Skeletal muscle satellite cell (primary cell): ENCODE results near the gene TIMM50.

Source experiments
- H3K27me3 ChIP-seq: 2 replicates; pipeline ENCODE4 v1.7.0; 2013; ENCODE audit warnings: low read length; ENCODE audit not compliant: control insufficient read depth, insufficient read depth
- H3K36me3 ChIP-seq: 2 replicates; pipeline ENCODE4 v1.7.0; 2013; ENCODE audit warnings: mild to moderate bottlenecking, control low read depth, low read length; ENCODE audit not compliant: insufficient read depth
- H3K4me1 ChIP-seq: 2 replicates; pipeline ENCODE4 v1.7.0; 2013; ENCODE audit warnings: low read length; ENCODE audit not compliant: control insufficient read depth, insufficient read depth
- H3K4me2 ChIP-seq: 2 replicates; pipeline ENCODE4 v1.7.0; 2013; ENCODE audit warnings: mild to moderate bottlenecking, low read length
- H3K4me3 ChIP-seq: 2 replicates; pipeline ENCODE4 v1.7.0; 2013; ENCODE audit warnings: low read length
- H3K9ac ChIP-seq: 2 replicates; pipeline ENCODE4 v1.7.0; 2013; ENCODE audit warnings: mild to moderate bottlenecking, low read depth, low read length, moderate library complexity
- H3K9me3 ChIP-seq: replicated peaks from 2 replicates; pipeline ENCODE4 v1.7.0; 2013; ENCODE audit warnings: mild to moderate bottlenecking, control low read depth, low read length

The TIMM50 gene

GRCh38 chr19:39524495-39524894 lies 43.9 kb downstream of the TIMM50 start:
- Histone ChIP-seq H3K9me3 (no peaks in the 10 kb centered on the region), H3K27me3 (no peaks in the 10 kb centered on the region), H3K4me1 (no peaks in the 10 kb centered on the region)

GRCh38 chr19:39525205-39525604 lies 44.6 kb downstream of the TIMM50 start:
- H3K27me3 ChIP-seq, result no peaks in the 10 kb centered on the region
- H3K4me3 ChIP-seq, result no peak overlapping the region
- H3K4me1 ChIP-seq, result no peaks in the 10 kb centered on the region
- no peak overlapping the region for H3K9ac ChIP-seq
- H3K4me2 ChIP-seq, result no peak overlapping the region
- no peaks in the 10 kb centered on the region for H3K9me3 ChIP-seq
- no peaks in the 10 kb centered on the region for H3K36me3 ChIP-seq

More at GRCh38 chr19:39524495-39524894, 43.9 kb downstream of the TIMM50 start:
- Histone ChIP-seq H3K4me3 (no peak overlapping the region), H3K4me2 (no peak overlapping the region), H3K9ac (no peak overlapping the region), H3K36me3 (no peaks in the 10 kb centered on the region)

GRCh38 chr19:39531834-39532232 lies 51.2 kb downstream of the TIMM50 start:
- H3K4me2 ChIP-seq, result peak overlapping the region; percentile 99
- H3K27me3 ChIP-seq, result no peaks in the 10 kb centered on the region
- peak overlapping the region; percentile 90 for H3K9ac ChIP-seq
- H3K4me3 ChIP-seq, result peak overlapping the region; percentile 90
- no peaks in the 10 kb centered on the region for H3K36me3 ChIP-seq
- H3K4me1 ChIP-seq, result no peaks in the 10 kb centered on the region
- H3K9me3 ChIP-seq, result no peaks in the 10 kb centered on the region

- Histone ChIP-seq H3K36me3 (no peaks in the 10 kb centered on the region), H3K4me1 (no peaks in the 10 kb centered on the region), H3K9ac (peak within 1 kb of the TSS; percentile 90), H3K4me3 (peak within 1 kb of the TSS; percentile 90), H3K27me3 (no peaks in the 10 kb centered on the region), H3K4me2 (peak within 1 kb of the TSS; percentile 99), H3K9me3 (no peaks in the 10 kb centered on the region)
Observed at GRCh38 chr19:39532233-39533002, 51.8 kb downstream of the TIMM50 start, which contains the start of gene EID2B. Gene EID2B, minus strand, starts transcription at chr19:39532852. Its CDS starts 50 bp downstream, at chr19:39532802.

- no peak overlapping the region for H3K4me3 ChIP-seq
- no peak overlapping the region for H3K9ac ChIP-seq
- H3K27me3 ChIP-seq, result no peaks in the 10 kb centered on the region
- H3K9me3 ChIP-seq, result no peaks in the 10 kb centered on the region
- peaks cover 1% of the 10 kb centered on the region for H3K4me1 ChIP-seq
- H3K36me3 ChIP-seq, result no peaks in the 10 kb centered on the region
- H3K4me2 ChIP-seq, result peak overlapping the region; percentile 50
Observed at GRCh38 chr19:39533003-39533512, 52.4 kb downstream of the TIMM50 start.

- H3K36me3 ChIP-seq, result no peaks in the 10 kb centered on the region
- no peak overlapping the region for H3K4me2 ChIP-seq
- no peak overlapping the region for H3K9ac ChIP-seq
- no peaks in the 10 kb centered on the region for H3K9me3 ChIP-seq
- no peaks in the 10 kb centered on the region for H3K27me3 ChIP-seq
- H3K4me3 ChIP-seq, result no peak overlapping the region
- H3K4me1 ChIP-seq, result peaks cover 8% of the 10 kb centered on the region
Observed at GRCh38 chr19:39533791-39534190, 53.2 kb downstream of the TIMM50 start.

GRCh38 chr19:39539165-39539517 lies 58.5 kb downstream of the TIMM50 start:
- Histone ChIP-seq H3K4me3 (peak overlapping the region; percentile 95), H3K9me3 (no peaks in the 10 kb centered on the region), H3K9ac (peak overlapping the region; percentile 96), H3K4me1 (peaks cover 18% of the 10 kb centered on the region), H3K36me3 (no peaks in the 10 kb centered on the region), H3K27me3 (peaks cover 8% of the 10 kb centered on the region), H3K4me2 (peak overlapping the region; percentile 87)

- peak within 1 kb of the TSS; percentile 96 for H3K9ac ChIP-seq
- H3K36me3 ChIP-seq, result no peaks in the 10 kb centered on the region
- peaks cover 18% of the 10 kb centered on the region for H3K4me1 ChIP-seq
- H3K4me3 ChIP-seq, result peak within 1 kb of the TSS; percentile 95
- H3K27me3 ChIP-seq, result peaks cover 12% of the 10 kb centered on the region
- peak within 1 kb of the TSS; percentile 87 for H3K4me2 ChIP-seq
- no peaks in the 10 kb centered on the region for H3K9me3 ChIP-seq
Observed at GRCh38 chr19:39539518-39540332, 59.1 kb downstream of the TIMM50 start, which contains the start of gene EID2. Gene EID2, minus strand, starts transcription at chr19:39540161. Its CDS starts 82 bp downstream, at chr19:39540079.

- peak overlapping the region; percentile 56 for H3K9ac ChIP-seq
- H3K27me3 ChIP-seq, result peaks cover 15% of the 10 kb centered on the region
- H3K36me3 ChIP-seq, result no peaks in the 10 kb centered on the region
- peaks cover 18% of the 10 kb centered on the region for H3K4me1 ChIP-seq
- H3K4me2 ChIP-seq, result peak overlapping the region; percentile 83
- H3K4me3 ChIP-seq, result peak overlapping the region; percentile 60
- no peaks in the 10 kb centered on the region for H3K9me3 ChIP-seq
Observed at GRCh38 chr19:39540333-39540673, 59.7 kb downstream of the TIMM50 start.
